HAP-1 (cell line): ENCODE measurements around the gene MARCHF11.
A peak's percentile ranks its signal among the peaks of the same experiment; 100 is the strongest.

Experiments used
- DNase-seq, 2 experiments: peaks; one replicate each; pipeline ENCODE4 v3.0.0-alpha.2; 2016 to 2020; ENCODE audit warnings: low spot score in 2 of 2
- H3K27me3 ChIP-seq: fragments of 250-450 bp; sonication (Bioruptor Pico); 2 replicates; pipeline ENCODE4 v1.5.1; 2020; ENCODE audit warnings: low read depth, mild to moderate bottlenecking, moderate library complexity
- H3K36me3 ChIP-seq: fragments of 250-450 bp; sonication (Bioruptor Pico); replicated peaks from 2 replicates; pipeline ENCODE4 v1.5.1; 2020; ENCODE audit warnings: mild to moderate bottlenecking
- H3K4me1 ChIP-seq: fragments of 250-450 bp; sonication (Bioruptor Pico); 2 replicates; pipeline ENCODE4 v1.5.1; 2020; ENCODE audit warnings: mild to moderate bottlenecking
- H3K4me3 ChIP-seq: fragments of 250-450 bp; sonication (Bioruptor Pico); 2 replicates; pipeline ENCODE4 v1.5.1; 2020; ENCODE audit warnings: mild to moderate bottlenecking, moderate library complexity
- H3K9me3 ChIP-seq: fragments of 250-450 bp; sonication (Bioruptor Pico); 2 replicates; pipeline ENCODE4 v1.5.1; 2020; ENCODE audit warnings: mild to moderate bottlenecking, moderate library complexity
- in situ Hi-C: fragments of 300-500 bp; cut with MboI; formaldehyde crosslinking; loops from 3 replicates; pipeline ENCODE4 v1.14.3; 2020; ENCODE audit warnings: low sequenced_read_pairs, inconsistent platforms, mixed read lengths

The MARCHF11 gene

GRCh38 chr5:16108418-16108817 lies 71.2 kb downstream of the MARCHF11 start:
- in situ Hi-C loops: no loop called here

GRCh38 chr5:16104961-16105360 lies 74.6 kb downstream of the MARCHF11 start:
- H3K27me3 ChIP-seq: no peaks in the 10 kb centered on the region
- H3K9me3 ChIP-seq: no peaks in the 10 kb centered on the region
- H3K4me1 ChIP-seq: no peaks in the 10 kb centered on the region
- no peak overlapping the region for H3K4me3 ChIP-seq
- in situ Hi-C loops: no loop called here
- DNase-seq: peak in 1 of 2 experiments; percentile 3
- H3K36me3 ChIP-seq: no peaks in the 10 kb centered on the region

More at GRCh38 chr5:16108418-16108817, 71.2 kb downstream of the MARCHF11 start:
- H3K4me1 ChIP-seq: no peaks in the 10 kb centered on the region
- H3K36me3 ChIP-seq: no peaks in the 10 kb centered on the region
- no peak overlapping the region for H3K4me3 ChIP-seq
- H3K9me3 ChIP-seq: no peaks in the 10 kb centered on the region
- no peak for DNase-seq
- H3K27me3 ChIP-seq: no peaks in the 10 kb centered on the region

GRCh38 chr5:16095612-16096011 lies 84.0 kb downstream of the MARCHF11 start:
- no peak for DNase-seq
- H3K27me3 ChIP-seq: no peaks in the 10 kb centered on the region
- H3K4me3 ChIP-seq: no peak overlapping the region
- in situ Hi-C loops: no loop called here
- H3K36me3 ChIP-seq: no peaks in the 10 kb centered on the region
- H3K9me3 ChIP-seq: no peaks in the 10 kb centered on the region
- no peaks in the 10 kb centered on the region for H3K4me1 ChIP-seq

- in situ Hi-C loops: no loop called here
- H3K9me3 ChIP-seq: no peaks in the 10 kb centered on the region
- no peaks in the 10 kb centered on the region for H3K4me1 ChIP-seq
- H3K4me3 ChIP-seq: no peak overlapping the region
- DNase-seq: no peak
- H3K36me3 ChIP-seq: no peaks in the 10 kb centered on the region
- H3K27me3 ChIP-seq: 0 out of 2 replicates have a peak, but pooled peaks cover 6% of the 10 kb centered on the region
Observed at GRCh38 chr5:16090270-16090669, 89.3 kb downstream of the MARCHF11 start.

- in situ Hi-C loops: no loop called here
- Histone ChIP-seq H3K4me3 (no peak overlapping the region), H3K4me1 (no peaks in the 10 kb centered on the region), H3K9me3 (no peaks in the 10 kb centered on the region), H3K36me3 (no peaks in the 10 kb centered on the region), H3K27me3 (0 out of 2 replicates have a peak, but pooled peaks cover 8% of the 10 kb centered on the region)
- DNase-seq: no peak
Observed at GRCh38 chr5:16082982-16083381, 96.6 kb downstream of the MARCHF11 start.

- Histone ChIP-seq H3K36me3 (no peaks in the 10 kb centered on the region), H3K9me3 (no peaks in the 10 kb centered on the region), H3K4me3 (no peak overlapping the region), H3K27me3 (0 out of 2 replicates have a peak, but pooled peaks cover 6% of the 10 kb centered on the region), H3K4me1 (no peaks in the 10 kb centered on the region)
- in situ Hi-C loops: no loop called here
- no peak for DNase-seq
Observed at GRCh38 chr5:16082053-16082452, 97.5 kb downstream of the MARCHF11 start.

- Histone ChIP-seq H3K4me1 (no peaks in the 10 kb centered on the region), H3K27me3 (0 out of 2 replicates have a peak, but pooled peaks cover 6% of the 10 kb centered on the region), H3K9me3 (no peaks in the 10 kb centered on the region), H3K4me3 (no peak overlapping the region), H3K36me3 (no peaks in the 10 kb centered on the region)
- in situ Hi-C loops: no loop called here
- DNase-seq: no peak
Observed at GRCh38 chr5:16081376-16081955, 98.1 kb downstream of the MARCHF11 start.

- DNase-seq: no peak
- Histone ChIP-seq H3K27me3 (no peaks in the 10 kb centered on the region), H3K9me3 (no peaks in the 10 kb centered on the region), H3K4me3 (no peak overlapping the region), H3K36me3 (no peaks in the 10 kb centered on the region), H3K4me1 (no peaks in the 10 kb centered on the region)
- in situ Hi-C loops: no loop called here
Observed at GRCh38 chr5:16076657-16077056, 102.9 kb downstream of the MARCHF11 start.

- in situ Hi-C loops: no loop called here
- no peaks in the 10 kb centered on the region for H3K27me3 ChIP-seq
- no peaks in the 10 kb centered on the region for H3K36me3 ChIP-seq
- H3K9me3 ChIP-seq: no peaks in the 10 kb centered on the region
- H3K4me3 ChIP-seq: no peak overlapping the region
- H3K4me1 ChIP-seq: no peaks in the 10 kb centered on the region
- DNase-seq: no peak
Observed at GRCh38 chr5:16074358-16074757, 105.2 kb downstream of the MARCHF11 start.

- DNase-seq: no peak
- Histone ChIP-seq H3K4me1 (no peaks in the 10 kb centered on the region), H3K27me3 (no peaks in the 10 kb centered on the region), H3K9me3 (no peaks in the 10 kb centered on the region), H3K36me3 (no peaks in the 10 kb centered on the region), H3K4me3 (no peak overlapping the region)
- in situ Hi-C loops: no loop called here
Observed at GRCh38 chr5:16072616-16073015, 107.0 kb downstream of the MARCHF11 start.

- H3K9me3 ChIP-seq: no peaks in the 10 kb centered on the region
- DNase-seq: no peak
- peaks cover 2% of the 10 kb centered on the region; the same call in 1 of the 2 replicates for H3K27me3 ChIP-seq
- no peaks in the 10 kb centered on the region for H3K4me1 ChIP-seq
- no peaks in the 10 kb centered on the region for H3K36me3 ChIP-seq
- H3K4me3 ChIP-seq: no peak overlapping the region
- in situ Hi-C loops: no loop called here
Observed at GRCh38 chr5:16067415-16067814, 112.2 kb downstream of the MARCHF11 start.

GRCh38 chr5:16066810-16067209 lies 112.8 kb downstream of the MARCHF11 start:
- no peak overlapping the region for H3K4me3 ChIP-seq
- in situ Hi-C loops: no loop called here
- H3K36me3 ChIP-seq: no peaks in the 10 kb centered on the region
- DNase-seq: no peak
- H3K27me3 ChIP-seq: peaks cover 2% of the 10 kb centered on the region; the same call in 1 of the 2 replicates
- H3K4me1 ChIP-seq: no peaks in the 10 kb centered on the region
- H3K9me3 ChIP-seq: no peaks in the 10 kb centered on the region

- no peaks in the 10 kb centered on the region for H3K4me1 ChIP-seq
- H3K27me3 ChIP-seq: peaks cover 2% of the 10 kb centered on the region; the same call in 1 of the 2 replicates
- H3K9me3 ChIP-seq: no peaks in the 10 kb centered on the region
- H3K4me3 ChIP-seq: no peak overlapping the region
- no peak for DNase-seq
- no peaks in the 10 kb centered on the region for H3K36me3 ChIP-seq
- in situ Hi-C loops: no loop called here
Observed at GRCh38 chr5:16066320-16066719, 113.3 kb downstream of the MARCHF11 start.

GRCh38 chr5:16065831-16066230 lies 113.8 kb downstream of the MARCHF11 start:
- peaks cover 2% of the 10 kb centered on the region; the same call in 1 of the 2 replicates for H3K27me3 ChIP-seq
- H3K4me1 ChIP-seq: no peaks in the 10 kb centered on the region
- H3K4me3 ChIP-seq: no peak overlapping the region
- H3K36me3 ChIP-seq: no peaks in the 10 kb centered on the region
- no peak for DNase-seq
- no peaks in the 10 kb centered on the region for H3K9me3 ChIP-seq
- in situ Hi-C loops: no loop called here
